ENCODE measurements around the gene ZNF407. TPM values are rescaled to one million over a fixed set of nuclear protein-coding genes. Genes with fewer than 3 reads are reported as not detected.

Gene ZNF407
- total RNA-seq, 1 donor from 2014 or later, result 14.7 TPM

- TF ChIP-seq CTCF (conservative IDR thresholded peaks at IDR 0.05), result no peak
- Mint-ChIP-seq H3K4me3 (no peak overlapping the region), H3K27me3 (peaks cover under 1% of the 10 kb centered on the region), H3K27ac (no peak overlapping the region), H3K36me3 (no peaks in the 10 kb centered on the region), H3K9me3 (no peaks in the 10 kb centered on the region), H3K4me1 (ENCODE audit: unreplicated experiment) (peaks cover 5% of the 10 kb centered on the region)
- DNase-seq (ENCODE audit: extremely low spot score, unreplicated experiment), result no peak
These were observed 488.9 kb downstream of the ZNF407 start for GRCh38 chr18:75086494-75087034.

DNA sequence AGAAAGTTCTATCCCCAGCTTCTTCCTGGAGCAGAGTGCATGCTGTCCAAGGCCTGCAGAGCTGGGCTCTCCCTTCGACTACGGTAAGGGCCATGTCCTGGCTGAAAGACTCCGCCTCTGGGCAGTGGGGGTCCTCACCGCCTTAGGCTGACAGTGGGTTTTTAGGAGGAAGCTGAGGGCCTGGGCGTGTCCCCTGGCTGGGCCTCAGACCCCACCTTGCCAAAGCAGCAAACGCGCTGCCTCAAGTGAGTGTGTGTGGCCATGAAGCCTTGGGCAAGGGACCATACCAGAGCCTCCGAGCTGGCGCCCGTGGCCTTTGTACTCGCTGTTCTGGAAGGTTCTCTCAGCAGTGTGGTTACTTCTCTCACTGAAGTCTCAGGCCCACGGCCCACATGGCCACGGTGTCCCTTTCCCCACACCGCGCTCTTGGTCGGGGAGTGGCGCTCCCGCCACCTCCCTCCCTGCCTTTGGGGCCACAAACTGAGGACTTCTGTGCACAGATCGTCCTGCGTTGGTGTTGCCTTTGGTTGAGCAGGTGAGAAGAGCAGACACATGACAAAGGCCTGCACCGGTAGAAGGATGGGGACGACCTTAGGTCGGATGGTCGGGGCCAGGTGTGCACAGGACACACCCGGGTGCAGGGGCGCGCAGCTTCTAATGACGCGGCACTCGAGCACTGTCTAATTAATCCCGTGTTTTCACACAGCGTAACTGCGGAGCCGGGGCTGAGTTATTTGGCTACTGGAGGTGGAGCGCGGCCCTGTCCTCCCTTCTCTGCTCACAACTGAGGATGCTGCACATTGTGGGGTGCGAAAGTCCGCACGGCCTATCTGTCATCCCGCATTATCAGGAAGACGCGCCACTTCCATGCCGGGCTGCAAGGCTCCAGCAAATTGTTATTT lies 489.7 kb downstream of the ZNF407 start:
- Mint-ChIP-seq H3K4me1 (ENCODE audit: unreplicated experiment) (peaks cover 5% of the 10 kb centered on the region), H3K27me3 (no peaks in the 10 kb centered on the region)

GRCh38 chr18:75088021-75088506 lies 490.4 kb downstream of the ZNF407 start:
- Mint-ChIP-seq H3K36me3 (no peaks in the 10 kb centered on the region), H3K27me3 (no peaks in the 10 kb centered on the region), H3K4me3 (no peak overlapping the region), H3K27ac (no peak overlapping the region), H3K4me1 (ENCODE audit: unreplicated experiment) (peaks cover 5% of the 10 kb centered on the region), H3K9me3 (no peaks in the 10 kb centered on the region)
- TF ChIP-seq CTCF (conservative IDR thresholded peaks at IDR 0.05), result no peak
- peak; percentile 48 for DNase-seq (ENCODE audit: extremely low spot score, unreplicated experiment)

More for the DNA sequence above, 489.7 kb downstream of the ZNF407 start:
- TF ChIP-seq CTCF (conservative IDR thresholded peaks at IDR 0.05), result no peak
- H3K9me3 Mint-ChIP-seq, result no peaks in the 10 kb centered on the region
- no peak overlapping the region for H3K27ac Mint-ChIP-seq
- H3K4me3 Mint-ChIP-seq, result no peak overlapping the region
- DNase-seq (ENCODE audit: extremely low spot score, unreplicated experiment), result peak; percentile 61
- H3K36me3 Mint-ChIP-seq, result no peaks in the 10 kb centered on the region

DNA sequence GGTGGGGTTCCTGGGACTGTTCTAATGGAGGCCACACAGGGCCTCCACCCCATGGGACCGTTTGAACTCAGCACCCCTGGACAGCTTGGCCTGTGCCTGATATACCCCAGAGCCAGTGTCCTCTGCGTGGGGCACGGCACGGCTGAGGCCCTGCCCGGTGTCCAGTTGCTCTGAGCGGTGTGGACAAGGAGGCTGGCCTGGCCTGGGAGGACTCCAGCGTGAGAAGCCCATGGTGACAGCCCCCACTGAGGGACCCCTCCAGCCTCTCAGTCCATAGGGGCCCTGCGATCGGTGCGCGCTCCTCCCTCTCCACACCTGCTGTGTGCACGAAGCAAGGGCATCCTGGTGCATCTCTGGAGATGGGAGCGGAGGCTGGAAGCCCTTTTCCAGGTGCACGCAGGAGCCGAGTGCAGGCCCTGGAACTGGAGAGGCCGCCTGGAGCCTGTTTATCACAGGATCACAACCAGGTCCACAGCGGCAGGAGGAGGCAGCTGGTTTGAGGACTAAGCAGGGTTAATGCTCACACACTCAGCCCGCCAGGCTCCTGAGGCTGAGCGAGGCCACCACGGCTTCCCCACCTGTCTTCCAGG lies 491.0 kb downstream of the ZNF407 start:
- Mint-ChIP-seq H3K36me3 (no peaks in the 10 kb centered on the region), H3K4me1 (ENCODE audit: unreplicated experiment) (peaks cover 5% of the 10 kb centered on the region), H3K27ac (no peak overlapping the region), H3K9me3 (no peaks in the 10 kb centered on the region), H3K27me3 (no peaks in the 10 kb centered on the region), H3K4me3 (no peak overlapping the region)
- no peak for TF ChIP-seq CTCF (conservative IDR thresholded peaks at IDR 0.05)
- peak; percentile 59 for DNase-seq (ENCODE audit: extremely low spot score, unreplicated experiment)

GRCh38 chr18:75089748-75090327 lies 492.2 kb downstream of the ZNF407 start:
- DNase-seq (ENCODE audit: extremely low spot score, unreplicated experiment), result peak; percentile 64
- no peaks in the 10 kb centered on the region for H3K36me3 Mint-ChIP-seq
- H3K4me1 Mint-ChIP-seq (ENCODE audit: unreplicated experiment), result peaks cover 5% of the 10 kb centered on the region
- no peak for TF ChIP-seq CTCF (conservative IDR thresholded peaks at IDR 0.05)
- H3K4me3 Mint-ChIP-seq, result no peak overlapping the region
- H3K27me3 Mint-ChIP-seq, result no peaks in the 10 kb centered on the region
- no peak overlapping the region for H3K27ac Mint-ChIP-seq
- H3K9me3 Mint-ChIP-seq, result no peaks in the 10 kb centered on the region

Measured in type B pancreatic cell (in vitro differentiated cells).